Stimulated activated naive CD4-positive, alpha-beta T cell treated with Interleukin-2 at 50 U/mL for 16 hours (primary cell): ENCODE data around the gene ARHGAP40.

Experiments used
- DNase-seq: peaks from one replicate; lab custom pipeline; 2025; lab: John Stamatoyannopoulos, UW

ARHGAP40 gene

DNA sequence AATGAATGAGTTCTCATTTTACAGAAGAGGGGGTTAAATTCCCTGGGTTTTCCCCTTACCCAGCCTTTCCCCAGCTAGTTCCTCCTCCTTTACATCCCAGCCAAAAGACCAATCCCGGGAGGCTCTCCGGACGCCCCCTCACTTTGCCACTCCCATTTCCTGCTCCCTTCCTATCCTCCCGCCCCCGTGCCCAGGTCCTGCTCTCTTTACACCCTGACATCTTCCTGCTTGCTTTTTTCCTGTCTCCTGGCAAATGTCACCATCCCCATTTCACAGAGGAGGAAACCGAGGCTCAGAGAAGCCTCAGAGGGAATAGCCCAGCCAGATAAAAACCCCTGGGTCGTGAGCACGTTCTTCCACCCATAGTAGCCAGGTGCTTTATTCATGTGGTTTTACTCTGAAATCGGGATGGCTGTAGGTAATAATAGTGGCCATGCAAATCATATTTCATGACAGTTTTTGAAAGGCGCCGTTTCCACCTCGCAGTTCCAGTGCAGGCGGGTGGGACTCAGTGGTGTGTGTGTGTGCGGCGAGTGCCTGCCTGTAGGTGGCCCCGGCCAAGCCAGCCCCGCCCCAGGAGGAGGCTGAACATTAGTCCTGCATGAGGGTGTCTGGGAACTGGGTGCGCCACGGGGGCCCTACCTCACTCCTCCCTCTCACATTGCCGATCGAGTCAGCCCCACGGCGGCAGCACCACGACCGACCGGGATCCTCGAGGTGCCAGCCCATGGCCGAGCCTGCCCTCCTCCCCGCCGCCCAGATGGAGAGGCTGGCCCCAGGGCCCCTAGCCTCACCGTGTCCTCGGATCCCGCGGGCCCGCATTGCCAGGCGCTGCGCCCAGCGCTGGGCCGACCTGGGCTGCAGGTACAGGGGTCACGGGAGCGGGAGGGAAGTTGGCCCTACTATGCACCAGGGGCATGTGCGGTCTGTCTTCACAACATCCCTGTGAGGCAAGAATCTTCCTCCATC lies at the start of gene ARHGAP40:
Gene ARHGAP40, plus strand, starts transcription at position 594 of the 969 bp plus-strand sequence.
- no peak for DNase-seq

DNA sequence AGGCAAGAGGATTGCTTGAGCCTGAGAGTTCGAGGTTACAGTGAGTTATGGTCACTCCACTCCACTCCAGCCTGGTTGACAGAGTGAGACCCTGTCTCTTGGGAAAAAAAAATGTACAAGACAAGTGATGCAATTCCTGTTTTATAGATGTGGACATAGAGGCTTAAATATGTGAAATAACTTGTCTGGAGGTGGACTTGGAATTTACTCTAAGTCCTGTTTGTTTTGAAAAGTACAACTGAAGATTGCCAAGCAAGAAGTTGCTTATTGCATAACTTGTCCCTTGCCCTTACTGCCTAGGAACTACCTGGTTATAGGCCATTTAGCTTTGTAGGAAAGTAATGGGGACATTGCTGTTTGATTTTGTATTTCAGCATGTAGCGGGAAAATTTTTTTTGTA lies 46.6 kb upstream of the ARHGAP40 start:
- DNase-seq: no peak

DNA sequence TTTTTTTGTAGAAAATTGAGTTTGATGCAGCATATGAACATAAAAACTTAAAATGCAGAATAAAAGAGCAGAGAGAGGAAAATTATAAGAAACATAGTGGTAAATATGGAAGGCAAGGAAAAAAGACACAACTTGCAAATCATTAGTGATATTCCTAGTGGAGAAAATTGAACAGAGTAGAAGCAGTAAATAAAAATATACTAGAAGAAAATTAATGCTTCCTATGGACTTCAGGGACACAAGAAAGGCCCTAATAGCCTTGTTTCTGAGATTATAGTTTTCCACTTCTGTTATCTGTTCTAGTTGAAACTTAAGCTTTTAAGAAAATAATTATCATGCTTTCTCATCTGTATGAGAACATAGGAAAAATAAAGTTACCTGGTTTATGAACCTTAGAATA lies 46.2 kb upstream of the ARHGAP40 start:
- no peak for DNase-seq

DNA sequence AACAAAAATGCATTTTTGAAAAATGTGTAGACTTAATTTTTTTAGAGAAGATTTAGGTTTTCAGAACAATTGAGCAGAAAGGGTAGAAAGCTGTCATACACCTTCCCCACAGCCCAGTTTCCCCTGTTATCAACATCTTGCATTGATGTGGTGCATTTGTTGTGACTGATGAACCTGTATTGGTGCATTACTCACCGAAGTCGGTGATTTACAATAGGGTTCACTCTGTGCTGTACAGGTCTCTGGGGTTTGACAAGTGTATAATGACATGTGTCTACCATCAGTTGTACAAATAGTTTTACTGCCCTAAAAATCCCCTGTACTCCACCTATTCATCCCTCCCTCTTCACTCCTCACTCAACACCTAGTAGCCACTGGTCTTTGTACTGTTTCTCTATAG lies 44.4 kb upstream of the ARHGAP40 start:
- DNase-seq: no peak

DNA sequence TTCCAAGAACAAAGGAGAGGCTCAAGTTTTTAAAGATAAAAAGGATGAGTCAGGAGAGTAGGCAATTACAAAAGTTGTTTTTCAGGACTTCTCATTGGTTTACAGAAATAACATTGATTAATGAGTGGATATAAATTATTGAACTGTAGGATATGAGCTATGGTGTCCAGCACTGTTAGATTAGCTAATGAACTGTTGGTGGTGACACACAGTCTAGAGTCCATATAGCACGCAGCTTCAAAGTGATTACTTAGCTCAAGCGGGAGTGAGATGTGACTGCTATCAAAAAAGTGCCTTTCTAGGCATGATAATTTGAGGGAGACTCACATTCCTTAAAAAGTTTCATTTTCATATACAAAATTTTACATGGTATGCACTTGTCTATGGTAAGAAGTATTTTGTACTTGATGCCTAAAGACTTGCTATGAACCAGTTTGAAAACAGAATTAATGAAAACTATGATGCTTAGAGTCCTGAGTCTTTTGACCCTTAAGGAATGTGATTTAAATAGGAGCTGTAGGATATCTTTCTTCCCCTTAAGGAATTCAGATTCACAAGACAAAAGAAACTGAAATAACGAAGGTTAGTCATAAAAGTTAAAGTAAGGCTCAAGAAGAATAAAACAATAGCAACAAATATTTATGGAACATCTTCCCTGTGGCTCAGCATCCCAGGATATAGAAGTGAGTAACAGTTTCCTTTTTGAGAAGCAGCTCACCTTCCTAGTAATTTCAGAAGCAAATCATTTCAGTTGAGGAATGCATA lies 42.8 kb upstream of the ARHGAP40 start:
- DNase-seq: no peak

DNA sequence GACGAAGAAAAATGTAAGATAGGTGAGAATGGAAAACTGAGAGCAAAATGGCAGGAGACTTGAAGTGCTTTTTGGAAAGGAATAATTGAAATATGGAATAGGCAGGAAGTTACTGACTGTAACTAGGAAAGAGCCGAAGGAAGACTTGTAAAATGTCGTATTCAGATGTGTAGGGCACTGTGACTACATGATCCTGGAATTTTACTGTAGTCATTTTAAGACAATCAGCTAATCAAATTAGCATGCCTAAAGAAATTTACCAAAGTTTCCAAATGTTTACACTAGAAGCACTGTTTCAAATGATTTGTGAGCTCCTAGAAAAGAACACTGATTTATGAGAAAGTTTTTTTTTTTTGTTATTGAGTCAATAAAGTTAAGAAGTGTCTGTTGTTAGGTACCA lies 41.8 kb upstream of the ARHGAP40 start:
- DNase-seq: no peak

DNA sequence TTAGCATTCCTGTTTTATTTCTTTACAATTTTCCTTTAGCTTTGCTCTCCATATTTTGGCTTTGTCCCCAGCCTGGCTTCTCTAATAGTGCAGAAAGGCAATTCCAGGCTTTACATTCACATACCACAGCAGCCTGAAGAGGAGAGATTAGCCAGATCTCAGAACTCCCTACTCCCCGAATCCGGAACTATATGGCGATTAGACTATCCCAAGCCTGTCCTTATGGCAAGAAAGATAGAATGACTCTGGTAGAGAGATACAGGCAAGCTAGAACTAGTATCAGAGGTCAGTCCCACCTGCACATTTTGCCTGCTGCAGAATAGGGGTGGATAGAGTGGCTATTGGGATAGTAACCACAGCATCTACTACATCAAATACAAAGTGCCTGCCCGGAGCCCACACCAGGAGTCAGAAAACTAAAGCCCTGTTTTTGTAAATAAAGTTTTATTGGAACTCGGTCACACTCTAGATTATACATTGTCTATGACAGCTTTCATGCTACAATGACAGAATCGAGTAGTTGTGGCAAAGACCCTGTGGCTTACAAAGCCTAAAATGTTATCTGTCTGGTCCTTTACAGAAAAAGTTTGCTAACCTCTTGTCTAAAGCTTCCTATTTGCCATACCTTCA lies 37.7 kb upstream of the ARHGAP40 start:
- no peak for DNase-seq

DNA sequence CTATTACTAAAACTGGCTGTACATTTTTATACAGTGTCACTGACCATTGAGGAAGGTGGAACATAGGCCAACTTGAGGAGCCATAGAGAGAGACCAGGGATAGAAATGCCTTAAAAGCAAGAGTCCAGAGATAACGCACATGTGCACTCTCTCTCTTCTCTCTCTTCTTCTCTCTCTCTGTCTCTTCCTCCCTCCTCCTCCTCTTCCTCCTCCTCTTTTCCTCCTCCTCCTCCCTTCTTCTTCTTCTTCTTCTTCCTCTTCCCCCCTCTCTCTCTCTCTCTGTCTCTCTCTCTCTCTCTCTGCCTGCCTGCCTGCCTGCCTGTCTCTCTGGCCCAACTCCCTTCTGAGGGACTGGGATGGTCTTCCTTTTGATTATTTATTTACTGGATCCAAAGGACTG lies 36.9 kb upstream of the ARHGAP40 start:
- DNase-seq: no peak

DNA sequence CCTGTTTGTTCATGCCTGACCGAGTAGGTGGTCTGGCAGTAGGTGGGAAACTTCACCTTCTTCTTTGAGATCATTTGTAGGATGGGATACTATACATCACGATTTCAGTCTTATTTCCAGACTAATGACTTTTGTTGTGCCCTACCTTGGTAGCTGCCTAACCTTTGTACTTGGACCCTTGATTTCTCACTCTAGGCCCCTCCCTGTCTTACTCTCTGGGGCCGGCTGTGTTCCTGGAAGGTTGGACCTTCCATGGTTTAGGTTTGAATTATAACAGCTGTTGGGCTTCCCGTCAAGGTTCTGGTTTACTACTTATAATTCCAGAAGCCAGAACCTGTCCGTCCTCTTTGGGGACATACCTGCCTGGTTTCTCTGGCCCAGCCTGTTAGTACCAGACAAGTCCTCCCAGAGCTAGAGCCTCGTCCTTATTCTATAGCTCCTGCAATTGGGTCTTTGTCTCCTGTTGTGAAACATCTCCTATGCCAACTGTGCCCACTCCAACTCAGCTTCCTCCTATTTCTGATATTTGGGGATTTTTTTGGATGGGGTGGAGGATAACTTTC lies 35.5 kb upstream of the ARHGAP40 start:
- no peak for DNase-seq

DNA sequence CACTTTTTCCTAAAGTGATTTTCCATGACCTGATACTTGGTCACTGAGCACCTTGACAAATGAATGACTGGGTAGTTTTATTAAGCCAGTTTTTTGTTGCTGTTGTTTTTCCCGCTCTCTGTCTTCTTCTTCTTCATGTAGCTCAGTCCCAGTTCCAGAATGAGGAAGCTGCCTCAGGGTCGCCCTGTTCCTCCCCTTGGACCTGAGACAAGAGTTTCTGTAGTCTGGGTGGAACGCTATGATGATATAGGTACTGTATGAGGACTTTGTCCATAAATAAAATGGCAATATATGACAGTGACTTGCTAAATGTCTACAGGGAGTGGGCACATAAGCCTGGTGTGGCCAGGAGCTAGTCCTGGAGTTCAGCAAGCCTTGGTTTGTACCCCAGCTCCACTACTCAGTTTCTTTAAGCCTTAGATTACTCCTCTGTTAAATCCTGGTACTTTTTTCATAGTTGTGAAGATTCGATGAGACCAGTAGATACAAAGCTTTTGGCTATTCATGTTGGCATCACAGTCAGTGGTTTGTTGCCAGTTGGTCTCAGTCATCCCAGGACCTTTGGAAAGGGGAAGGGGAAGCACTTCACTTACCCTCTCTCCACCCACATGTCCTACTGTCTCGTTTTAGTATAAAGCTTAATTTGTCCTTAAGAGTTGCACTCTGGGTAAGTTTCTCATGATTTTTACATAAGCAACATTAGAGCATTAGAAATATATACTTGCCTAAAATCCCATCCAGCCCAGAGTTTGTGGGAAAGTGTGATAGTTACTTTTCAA lies 31.7 kb upstream of the ARHGAP40 start:
- DNase-seq: no peak

DNA sequence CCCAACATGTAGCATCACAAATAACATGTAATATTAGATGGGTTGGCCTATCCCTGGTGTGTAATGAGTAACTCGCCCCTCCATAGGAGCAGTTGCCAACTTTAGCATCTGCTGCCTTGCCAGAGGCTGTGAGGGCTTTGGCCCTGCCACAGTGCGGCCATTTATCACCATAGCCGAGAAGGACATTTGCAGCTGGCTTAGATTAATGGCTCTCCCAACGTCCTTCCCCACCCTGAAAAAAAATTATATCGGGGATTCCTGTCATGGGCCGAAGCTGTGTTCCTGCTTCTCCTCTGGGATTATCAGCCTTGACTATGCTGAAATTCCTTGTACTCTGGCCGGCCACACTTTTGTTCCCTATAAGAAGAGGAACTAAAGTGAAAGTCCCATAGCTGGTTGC lies 28.2 kb upstream of the ARHGAP40 start:
- no peak for DNase-seq

DNA sequence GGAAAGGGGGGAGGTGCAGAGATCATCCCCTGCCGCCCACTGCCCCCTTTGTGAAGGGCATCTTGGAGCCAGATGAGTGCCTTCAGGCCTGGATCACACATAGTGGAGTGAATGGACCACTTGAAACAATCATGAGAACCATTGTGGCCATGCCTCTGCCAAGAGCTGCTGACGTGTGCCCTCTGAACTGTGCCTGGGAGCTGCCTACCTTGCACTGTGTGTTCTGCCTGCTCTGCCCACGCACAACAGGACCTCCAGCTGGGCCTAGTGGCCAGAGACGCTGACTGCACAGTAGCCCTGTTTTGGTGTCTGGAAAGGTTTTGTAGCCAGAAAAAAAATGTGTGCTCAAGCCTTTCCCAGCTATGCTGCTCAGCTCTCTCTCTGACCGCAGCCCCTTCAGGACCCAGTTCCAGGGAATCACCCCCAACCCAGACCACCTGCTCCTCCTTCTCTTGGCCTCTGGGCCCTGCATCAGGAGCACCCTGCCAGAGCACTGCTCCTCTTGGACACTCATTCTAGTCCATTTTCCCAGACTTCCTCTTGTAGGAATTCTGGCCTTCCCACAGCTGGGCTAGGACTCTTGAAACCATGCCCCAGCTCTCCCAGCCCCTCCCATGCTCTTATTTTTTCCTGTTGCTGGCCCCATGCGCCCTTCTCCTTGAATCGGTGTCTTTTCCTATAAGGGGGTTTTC lies 22.2 kb upstream of the ARHGAP40 start:
- DNase-seq: no peak

DNA sequence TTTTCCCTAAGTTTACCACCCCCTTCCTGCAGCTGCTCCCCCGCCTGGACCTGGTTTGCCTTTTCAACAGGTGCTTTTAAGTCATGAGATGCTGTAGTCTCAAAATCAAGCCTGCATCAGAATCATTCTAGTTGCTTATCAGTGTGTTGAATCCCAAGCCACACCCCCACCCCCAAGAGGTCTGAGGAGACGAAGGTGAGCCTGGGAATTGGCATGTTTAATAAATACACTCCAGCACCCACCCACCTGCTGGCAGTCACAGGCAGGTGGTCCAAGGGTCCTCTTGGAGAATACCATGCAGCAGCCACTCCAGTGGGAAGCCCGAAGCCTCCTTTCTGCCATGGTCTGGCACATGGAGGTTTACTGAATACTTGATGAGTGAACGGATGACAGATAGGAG lies 21.7 kb upstream of the ARHGAP40 start:
- no peak for DNase-seq

DNA sequence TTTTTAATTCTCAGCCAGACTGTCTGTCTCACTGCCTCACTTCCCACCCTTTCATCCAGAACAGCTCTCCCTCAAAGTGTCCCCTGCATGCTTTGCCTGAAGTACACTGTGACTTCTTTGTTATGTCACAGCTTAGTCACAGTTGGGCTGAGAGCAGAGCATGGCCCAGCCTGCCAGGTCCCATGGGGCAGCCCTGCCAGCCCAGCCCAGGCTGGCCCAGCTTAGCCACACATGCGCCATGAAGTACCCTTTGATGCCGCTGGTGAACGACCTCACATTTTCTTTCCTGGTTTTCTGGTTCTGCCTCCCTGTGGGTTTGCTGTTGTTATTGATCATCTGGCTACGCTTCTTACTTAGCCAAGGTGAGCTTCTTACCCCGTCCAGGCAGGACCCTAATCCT lies 20.6 kb upstream of the ARHGAP40 start, which contains the start of gene ADIG:
Gene ADIG, plus strand, starts transcription at position 185 of the 400 bp plus-strand sequence. Its CDS starts 54 bp downstream, at position 239.
- DNase-seq: no peak

DNA sequence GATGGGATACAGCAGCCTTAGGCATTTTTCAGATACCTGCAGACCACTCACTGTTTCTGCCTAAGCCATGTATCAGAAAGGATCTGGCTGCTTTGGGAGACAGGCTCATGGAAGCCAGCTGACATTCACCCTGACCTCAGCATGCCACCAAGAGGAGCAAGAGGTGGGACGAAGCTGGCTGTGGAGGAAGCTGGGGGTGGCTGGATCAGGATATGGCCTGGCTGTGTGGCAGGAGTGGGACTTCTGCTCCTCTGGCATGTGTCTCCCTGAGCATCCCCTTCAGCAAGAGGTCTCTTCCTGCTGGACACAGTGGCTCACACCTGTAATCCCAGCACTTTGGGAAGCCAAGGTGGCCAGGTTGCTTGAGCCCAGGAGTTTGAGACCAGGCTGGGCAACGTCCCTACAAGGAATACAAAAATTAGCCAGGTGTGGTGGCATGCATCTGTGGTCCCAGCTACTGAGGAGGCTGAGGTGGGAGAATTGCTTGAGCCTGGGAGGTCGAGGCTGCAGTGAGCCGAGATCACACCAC lies 19.7 kb upstream of the ARHGAP40 start:
- DNase-seq: no peak

DNA sequence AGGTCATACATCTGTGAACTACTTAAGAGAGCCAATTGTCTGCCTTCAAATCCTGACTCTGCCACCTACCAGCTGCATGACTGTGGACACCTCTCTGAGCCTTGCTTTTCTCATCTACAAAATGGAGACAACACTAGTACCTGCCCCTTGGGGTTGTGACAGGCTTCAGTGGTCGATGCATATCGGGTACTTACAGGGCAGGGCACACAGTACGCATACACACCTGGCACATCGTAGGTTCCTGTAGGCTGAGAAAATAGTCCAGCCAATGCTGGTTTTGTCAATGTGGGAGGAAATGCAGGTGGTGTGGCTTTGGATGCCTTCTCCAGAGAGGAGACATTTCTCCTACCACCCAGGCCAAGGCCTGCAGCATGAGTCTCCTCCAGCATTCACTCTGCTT lies 18.3 kb upstream of the ARHGAP40 start:
- no peak for DNase-seq

DNA sequence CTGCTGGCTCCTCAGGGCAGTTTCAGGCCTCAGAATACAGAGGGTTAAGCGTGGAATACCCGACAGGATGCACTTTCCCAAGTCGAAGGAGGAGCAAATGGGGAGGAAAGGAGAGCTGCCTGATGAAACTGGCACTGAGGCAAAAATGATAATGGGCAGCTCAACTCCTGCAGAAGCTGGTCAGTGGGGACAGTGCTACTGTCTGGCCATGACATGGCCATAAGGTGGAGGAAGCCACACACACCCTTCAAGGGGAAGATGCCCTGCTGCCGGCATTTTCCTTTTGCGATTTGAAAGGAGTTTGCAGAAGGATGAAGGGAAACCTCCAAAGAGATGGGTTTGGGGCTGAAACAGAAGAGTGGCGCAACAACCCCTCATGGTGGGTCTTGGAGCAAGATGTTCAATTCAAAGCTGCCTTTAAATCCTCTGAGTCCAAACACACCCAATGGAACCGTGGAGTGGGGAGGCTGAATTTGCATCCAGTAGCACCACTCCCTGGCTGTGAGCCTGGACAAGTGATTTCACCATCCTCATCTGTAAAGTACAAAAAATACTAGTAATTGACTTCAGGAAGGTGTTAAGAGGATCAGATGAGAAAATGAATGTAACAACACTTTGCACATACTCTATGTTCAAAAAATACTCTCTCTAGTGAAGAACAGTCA lies 17.4 kb upstream of the ARHGAP40 start:
- no peak for DNase-seq

DNA sequence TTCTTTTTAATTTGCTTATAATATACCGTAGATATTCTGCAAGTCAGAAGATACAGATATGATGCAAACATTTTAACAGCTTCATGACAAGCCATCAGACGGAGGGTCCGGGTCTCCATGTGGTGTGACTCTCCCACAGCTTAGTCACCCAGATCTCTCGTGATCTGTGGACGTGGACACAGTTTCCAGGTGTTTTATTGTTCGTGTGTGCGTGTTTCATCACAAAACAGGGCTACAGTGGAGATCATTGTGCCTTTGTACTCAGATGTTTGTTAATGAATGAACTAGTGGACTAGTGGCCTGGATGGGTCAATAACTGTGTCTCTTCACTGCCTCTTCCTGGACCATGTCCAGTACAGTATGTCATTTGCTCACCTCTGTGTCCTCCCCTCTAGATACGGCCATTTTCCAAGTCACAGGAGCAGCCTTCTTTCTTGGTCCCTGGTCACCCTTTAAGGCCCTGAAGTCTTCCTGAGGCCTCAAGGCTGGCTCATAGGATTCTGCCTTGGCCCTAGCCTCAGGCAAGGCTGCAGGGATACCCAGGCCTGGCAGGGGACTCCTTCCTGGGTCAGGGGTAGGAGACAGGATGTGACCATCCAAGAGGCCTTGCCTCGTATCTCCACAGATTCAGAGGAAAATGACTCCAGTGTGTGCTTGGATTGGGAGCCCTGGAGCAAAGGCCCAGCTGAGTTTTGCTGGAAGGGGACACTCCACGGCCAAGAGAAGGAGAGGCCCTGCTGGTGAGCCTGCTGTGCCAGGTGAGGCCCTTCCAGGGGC lies 16.0 kb upstream of the ARHGAP40 start:
- no peak for DNase-seq

DNA sequence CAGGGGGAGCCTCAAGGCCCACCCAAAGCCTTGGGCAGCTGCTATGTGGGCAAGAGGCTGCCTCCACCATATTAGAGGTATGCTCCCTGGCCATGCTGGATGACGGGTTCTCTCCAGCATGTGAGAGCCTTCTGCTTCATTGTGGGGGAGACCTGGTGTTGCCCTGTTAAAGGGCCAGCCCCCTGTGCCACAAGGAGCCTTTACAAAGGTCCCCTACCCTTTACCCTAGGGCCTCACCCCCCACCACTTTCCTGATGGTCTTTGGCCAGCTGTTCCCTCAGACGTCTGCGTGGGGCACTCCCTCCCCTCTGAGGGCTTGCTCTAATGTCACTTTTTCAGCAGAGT lies 15.5 kb upstream of the ARHGAP40 start:
- DNase-seq: no peak
